HepG2 (cell line): ENCODE measurements around the gene RASSF10. TPM values are rescaled to one million over a fixed set of nuclear protein-coding genes. Genes with fewer than 3 reads are reported as not detected.

Experiments
- ATAC-seq: fragments of 200-7000 bp; cut with Tn5 transposase; 3 replicates; pipeline ENCODE4 v1.9.1; 2020; ENCODE audit warnings: mild to moderate bottlenecking, moderate library complexity
- BruUV-seq: library from RNA; stranded (reverse); fragments of 400-500 nt; replicated peaks from 2 replicates; lab custom pipeline; 2021; lab: Mats Ljungman, UMichigan
- CTCF ChIA-PET: fragments of 300-600 bp; formaldehyde crosslinking; extraction: SDS; loops from one replicate; lab custom pipeline; 2021; ENCODE audit warnings: low total read pairs, inconsistent platforms, low intra/inter-chr PET ratio; lab: Yijun Ruan, JAX
- POLR2A ChIA-PET: fragments of 350-600 bp; sonication (Branson Sonifier 250); formaldehyde crosslinking; loops from one replicate; lab custom pipeline; 2020; ENCODE audit warnings: antibody characterized with exemption, inconsistent platforms; lab: Yijun Ruan, JAX
- DNase-seq: peaks from one replicate; pipeline ENCODE4 v3.0.0-alpha.2; 2015; ENCODE audit warnings: low spot score
- FAIRE-seq: peaks from 3 replicates; lab custom pipeline; 2011; peaks lifted over from hg19 to GRCh38; lab: Jason Lieb, UNC
- H2AFZ ChIP-seq: one replicate; pipeline ENCODE4 v1.6.1; 2011; ENCODE audit warnings: low read length, inconsistent platforms
- H3K27ac ChIP-seq: fragments of 300-600 bp; 3 replicates; pipeline ENCODE4 v1.8.0; 2011; ENCODE audit warnings: mixed run types, mild to moderate bottlenecking, mixed read lengths, low read length, inconsistent platforms; ENCODE audit not compliant: insufficient read depth; ENCODE audit errors: extremely low read length
- H3K27me3 ChIP-seq, 2 experiments: fragments of 200-600 bp in 1 of 2; 2 replicates in 1 of 2; 3 replicates in 1 of 2; pipeline versions ENCODE4 v1.6.0 to v1.8.0; 2011; ENCODE audit warnings: low read length in 2 of 2, mild to moderate bottlenecking in 2 of 2, moderate library complexity in 2 of 2, inconsistent platforms in 1 of 2; ENCODE audit not compliant: insufficient read depth in 2 of 2, control insufficient read depth in 1 of 2
- H3K36me3 ChIP-seq, 2 experiments: fragments of 200-600 bp in 1 of 2; replicated peaks in 1 of 2; 2 replicates in 1 of 2; 3 replicates in 1 of 2; pipeline versions ENCODE4 v1.5.1 to v1.8.0; 2011; ENCODE audit warnings: low read length in 2 of 2, inconsistent platforms in 1 of 2; ENCODE audit not compliant: insufficient read depth in 2 of 2, control insufficient read depth in 1 of 2
- H3K4me1 ChIP-seq: 2 replicates; pipeline ENCODE4 v1.5.1; 2012; ENCODE audit warnings: low read length, inconsistent platforms; ENCODE audit not compliant: insufficient read depth
- H3K4me2 ChIP-seq: 2 replicates; pipeline ENCODE4 v1.6.0; 2011; ENCODE audit warnings: low read depth, low read length, inconsistent platforms
- H3K4me3 ChIP-seq, 3 experiments: fragments of 200-600 bp in 1 of 3; sonication (generic), shearing (Covaris generic) in 1 of 3; replicated peaks in 1 of 3; 2 replicates each; pipeline ENCODE4 v1.5.1; 2011 to 2016; ENCODE audit warnings: low read length in 3 of 3, inconsistent platforms in 2 of 3, low read depth in 2 of 3, mild to moderate bottlenecking in 2 of 3, control low read depth in 1 of 3, mixed read lengths in 1 of 3; ENCODE audit not compliant: insufficient read depth in 1 of 3
- H3K79me2 ChIP-seq: one replicate; pipeline ENCODE4 v1.6.1; 2011; ENCODE audit warnings: low read length, inconsistent platforms; ENCODE audit not compliant: insufficient read depth
- H3K9ac ChIP-seq: 2 replicates; pipeline ENCODE4 v1.6.0; 2011; ENCODE audit warnings: mild to moderate bottlenecking, low read depth, low read length, inconsistent platforms; ENCODE audit not compliant: insufficient read depth
- H3K9me3 ChIP-seq: 2 replicates; pipeline ENCODE4 v1.5.1; 2012; ENCODE audit warnings: mild to moderate bottlenecking, low read length
- H4K20me1 ChIP-seq: 2 replicates; pipeline ENCODE4 v1.6.0; 2011; ENCODE audit warnings: inconsistent platforms, mild to moderate bottlenecking, low read length, moderate library complexity; ENCODE audit not compliant: insufficient read depth
- CTCF ChIP-seq: sonication (generic); formaldehyde crosslinking; IDR thresholded peaks from 2 replicates; pipeline ENCODE4 v1.5.0; 2020; ENCODE audit warnings: mild to moderate bottlenecking, missing genetic modification reagents, moderate library complexity
- HHEX ChIP-seq: IDR thresholded peaks from 2 replicates; pipeline ENCODE4 v1.6.1; 2016; ENCODE audit warnings: control low read depth
- NFIC ChIP-seq: IDR thresholded peaks from 2 replicates; pipeline ENCODE4 v1.6.1; 2012; ENCODE audit warnings: mild to moderate bottlenecking, low read length, inconsistent platforms
- NR2F1 ChIP-seq, 2 experiments: fragments of 450-650 bp in 1 of 2; formaldehyde crosslinking in 1 of 2; IDR thresholded peaks; 2 replicates each; pipeline versions ENCODE4 v1.5.0 to v1.6.1; 2016 to 2020; ENCODE audit warnings: mild to moderate bottlenecking in 1 of 2, missing compliant biosample characterization in 1 of 2, missing genetic modification reagents in 1 of 2, moderate library complexity in 1 of 2
- PPARG ChIP-seq: conservative IDR thresholded peaks from 2 replicates; pipeline ENCODE4 v1.6.1; 2016; ENCODE audit warnings: missing biosample characterization, missing genetic modification reagents
- SMAD3 ChIP-seq: sonication (generic); formaldehyde crosslinking; IDR thresholded peaks from 2 replicates; pipeline ENCODE4 v1.4.0; 2020; ENCODE audit warnings: missing genetic modification reagents
- SRF ChIP-seq: IDR thresholded peaks from 2 replicates; pipeline ENCODE4 v1.6.1; 2011; ENCODE audit warnings: mild to moderate bottlenecking, low read depth, low read length, moderate library complexity
- STAG1 ChIP-seq: sonication (generic); formaldehyde crosslinking; IDR thresholded peaks from 2 replicates; pipeline ENCODE4 v1.4.0; 2020; ENCODE audit warnings: missing genetic modification reagents
- TMF1 ChIP-seq: sonication (generic); formaldehyde crosslinking; IDR thresholded peaks from 2 replicates; pipeline ENCODE4 v1.8.1; 2022; ENCODE audit warnings: low read depth, missing genetic modification reagents
- ZEB1 ChIP-seq: IDR thresholded peaks from 2 replicates; pipeline ENCODE4 v1.6.1; 2012; ENCODE audit warnings: mild to moderate bottlenecking, low read depth, inconsistent platforms; ENCODE audit not compliant: insufficient replicate concordance
- ZNF12 ChIP-seq: sonication (generic); formaldehyde crosslinking; IDR thresholded peaks from 2 replicates; pipeline ENCODE4 v1.5.0; 2020; ENCODE audit warnings: missing genetic modification reagents
- ZNF230 ChIP-seq: sonication (generic); formaldehyde crosslinking; IDR thresholded peaks from 2 replicates; pipeline ENCODE4 v1.4.0; 2020; ENCODE audit warnings: mild to moderate bottlenecking, missing genetic modification reagents
- ZNF549 ChIP-seq: sonication (generic); formaldehyde crosslinking; IDR thresholded peaks from 2 replicates; pipeline ENCODE4 v1.5.0; 2020; ENCODE audit warnings: missing genetic modification reagents
- WGBS: methylation state at CpG from one replicate; pipeline ENCODE4 v1.1.6; 2017; ENCODE audit warnings: low lambda C conversion rate; 5-methylcytosine and 5-hydroxymethylcytosine counted together
- in situ Hi-C: cut with HindIII; loops from 2 replicates; pipeline ENCODE4 v1.10.0; 2017; ENCODE audit warnings: low pct_unique_long_range_greater_than_20kb; ENCODE audit not compliant: extremely low pct_ligation_motif_present
- intact Hi-C: fragments of 100-400 bp; cut with micrococcal nuclease; formaldehyde crosslinking; loops from one replicate; pipeline ENCODE4 v1.10.0; 2022; ENCODE audit not compliant: unreplicated experiment
- polyA plus RNA-seq, 8 experiments: library from polyadenylated mRNA; depleted of rRNA in 3 of 8; stranded (reverse) in 7 of 8; unstranded in 1 of 8; fragments of >200 nt; fragmentation: Illumina TruSeq in 4 of 8; extraction: Trizol in 4 of 8; gene quantifications; 2 replicates each; pipeline versions ENCODE4 v1.2.1 to v1.2.3, GENCODE V29; 2011 to 2016; ENCODE audit warnings: low read depth in 4 of 8, missing spikeins in 1 of 8, mixed read lengths in 1 of 8; ENCODE audit not compliant: insufficient read depth in 1 of 8
- total RNA-seq, 5 experiments: library from RNA; depleted of rRNA; stranded (reverse); fragments of >200 nt; fragmentation: Illumina TruSeq; extraction: Trizol; gene quantifications; 2 replicates each; pipeline ENCODE4 v1.2.3, GENCODE V29; 2016; ENCODE audit warnings: low read depth in 1 of 5

RASSF10 gene
- total and polyA plus RNA-seq, 2 of the 13 experiments (the other 11 are each of a cell fraction or from before 2014, with no cell fraction given) = not detected

GRCh38 chr11:13015753-13016152 lies 6.6 kb downstream of the RASSF10 start:
- Histone ChIP-seq H4K20me1 (no peaks in the 10 kb centered on the region), H2AFZ (no peak overlapping the region), H3K79me2 (no peaks in the 10 kb centered on the region), H3K9me3 (no peaks in the 10 kb centered on the region), H3K4me3 (no peak overlapping the region), H3K4me2 (no peak overlapping the region), H3K36me3 (no peaks in the 10 kb centered on the region), H3K9ac (no peak overlapping the region), H3K4me1 (peaks cover 36% of the 10 kb centered on the region), H3K27me3 (no peaks in the 10 kb centered on the region; a peak in 1 of 5 replicates)
- intact Hi-C loops = no loop called here
- 50% methylated on average over 6 of the region's 6 CpGs for WGBS
- DNase-seq = no peak
- TF ChIP-seq PPARG (CRISPR knock-in tag) (no peak), ZNF230 (CRISPR knock-in tag) (no peak), HHEX (CRISPR knock-in tag) (no peak), ZNF12 (no peak), ZNF549 (CRISPR knock-in tag) (no peak), SRF (no peak), TMF1 (CRISPR knock-in tag) (no peak), NFIC (no peak), ZEB1 (no peak), SMAD3 (CRISPR knock-in tag) (no peak)
- TF ChIP-seq, all 625 proteins: peak for 0
- no TSS peak for BruUV-seq
- FAIRE-seq (no peak), ATAC-seq (no peak)
- POLR2A ChIA-PET = no interaction called here
- in situ Hi-C loops = no loop called here
- CTCF ChIA-PET = no interaction called here
- H3K27ac ChIP-seq = no peak overlapping the region

- Histone ChIP-seq H3K27ac (no peak overlapping the region), H3K36me3 (no peaks in the 10 kb centered on the region), H3K4me1 (peaks cover 32% of the 10 kb centered on the region), H3K9me3 (no peaks in the 10 kb centered on the region), H3K4me3 (no peak overlapping the region), H4K20me1 (no peaks in the 10 kb centered on the region), H3K9ac (no peak overlapping the region), H3K27me3 (no peaks in the 10 kb centered on the region; a peak in 1 of 5 replicates), H2AFZ (no peak overlapping the region), H3K79me2 (no peaks in the 10 kb centered on the region), H3K4me2 (no peak overlapping the region)
- intact Hi-C loops = no loop called here
- ChIA-PET POLR2A (no interaction called here), CTCF (no interaction called here)
- DNase-seq = no peak
- BruUV-seq = no TSS peak
- no peak for FAIRE-seq
- no peak for ATAC-seq
- in situ Hi-C loops = no loop called here
- TF ChIP-seq STAG1 (CRISPR knock-in tag) (peak; percentile 54), NR2F1 (CRISPR knock-in tag; IDR thresholded peaks at IDR 0.05) (no peak), CTCF (CRISPR knock-in tag) (peak; percentile 28; the same call in 1 of the 2 replicates)
Observed at GRCh38 chr11:13016415-13016814, 7.3 kb downstream of the RASSF10 start.
